ENCODE data around the gene RCOR2.
A peak's percentile ranks its signal among the peaks of the same experiment; 100 is the strongest.
"Not testable (repeated sequence)": the region's sequence is repeated elsewhere in the genome, so short reads cannot be mapped to it uniquely, and the experiment has no call there.

RCOR2 gene

DNA sequence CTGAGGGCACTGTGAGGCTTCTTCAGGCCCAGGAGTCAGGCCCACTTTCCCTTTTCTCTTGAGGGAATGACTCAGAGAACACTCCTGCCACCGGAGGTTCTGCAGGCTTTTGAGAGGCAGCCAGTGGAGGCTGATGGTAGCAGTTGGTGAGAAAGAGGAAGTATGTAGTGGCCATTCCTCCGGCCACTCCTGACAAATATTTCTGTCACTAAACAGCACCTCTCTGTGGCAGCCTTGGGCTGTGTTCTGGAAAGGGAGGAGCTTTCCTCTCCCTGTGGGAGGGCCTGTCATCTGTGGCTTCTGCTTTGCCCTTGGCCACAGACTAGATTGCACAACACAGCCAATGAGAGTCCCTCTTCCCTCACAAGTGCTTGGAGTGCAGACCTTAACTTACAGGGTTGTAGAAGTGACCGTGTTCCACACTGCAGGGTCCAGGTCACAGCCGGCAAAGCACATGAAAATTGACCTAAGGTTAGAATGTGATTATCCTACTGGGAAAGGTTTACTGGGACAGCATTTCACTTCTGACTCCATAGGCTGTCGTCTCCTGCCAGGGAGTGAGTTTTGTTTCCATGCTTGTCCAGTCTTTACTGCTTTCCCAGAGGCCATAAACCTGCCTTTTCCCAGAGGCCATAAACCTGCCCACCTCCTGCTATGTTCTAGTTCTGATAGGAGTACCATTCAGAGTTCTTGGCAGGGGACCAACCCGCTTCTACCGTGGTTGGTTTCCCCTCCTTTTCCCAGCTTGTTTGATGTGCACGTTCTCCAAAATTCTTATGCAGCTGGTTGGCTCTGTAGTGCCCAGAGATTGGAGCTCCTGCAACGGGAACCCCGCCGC is 44.8 kb downstream of the RCOR2 start:
- peaks cover 2% of the 10 kb centered on the region; the same call in 1 of the 2 replicates for H3K4me1 ChIP-seq
- in situ Hi-C loops (cut with MboI; ENCODE audit: low sequenced_read_pairs): no loop called here
- H3K36me3 ChIP-seq (replicated peaks): peaks cover 2% of the 10 kb centered on the region; the same call in 1 of the 2 replicates
- no peak overlapping the region for H3K4me3 ChIP-seq
- DNase-seq (ENCODE audit: low spot score in 2 of 2): peak; percentile 56 to 76
- no peaks in the 10 kb centered on the region for H3K9me3 ChIP-seq
- no peaks in the 10 kb centered on the region for H3K27me3 ChIP-seq (ENCODE audit: low read depth)

DNA sequence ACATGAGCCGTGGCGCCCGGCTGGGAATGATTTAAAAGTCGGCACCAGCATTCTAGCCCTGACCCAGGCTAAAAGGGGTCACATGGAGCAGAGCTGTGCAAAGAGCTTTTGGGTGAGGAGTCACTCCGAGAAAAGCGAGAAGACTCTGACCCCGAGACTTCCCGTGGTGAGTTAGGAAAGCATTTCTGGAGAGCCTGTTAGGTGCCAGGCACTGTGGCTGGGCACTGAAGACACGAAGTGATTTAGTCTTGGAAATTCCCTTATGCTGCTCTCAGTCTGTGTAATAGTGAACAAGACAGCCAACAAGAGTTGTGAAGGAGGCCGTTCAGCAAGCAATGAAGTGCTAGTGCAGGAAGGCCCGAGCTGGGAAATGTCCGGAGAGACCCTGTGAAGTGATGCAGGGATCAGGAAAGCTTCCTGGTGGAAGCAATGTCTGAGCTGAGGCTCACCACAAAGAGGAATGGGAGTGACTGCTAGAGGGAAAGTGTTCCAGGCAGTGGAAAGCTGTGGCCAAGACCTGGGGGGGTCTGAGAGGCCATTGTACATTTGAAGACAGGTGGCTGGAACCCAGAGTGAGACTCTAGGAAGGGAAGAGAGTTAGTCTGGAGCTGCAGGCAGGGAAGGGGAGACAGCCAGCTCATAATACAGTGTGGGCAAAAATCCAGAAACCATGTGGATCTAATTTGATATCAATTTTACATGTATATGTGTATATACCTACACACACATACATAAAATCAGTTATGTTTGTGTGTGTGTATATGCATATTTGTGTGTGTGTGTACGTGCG is 46.4 kb downstream of the RCOR2 start:
- Histone ChIP-seq H3K4me1 (peaks cover 4% of the 10 kb centered on the region; the same call in 1 of the 2 replicates), H3K27me3 (ENCODE audit: low read depth) (no peaks in the 10 kb centered on the region), H3K9me3 (no peaks in the 10 kb centered on the region), H3K4me3 (no peak overlapping the region), H3K36me3 (replicated peaks) (0 out of 2 replicates have a peak, but pooled peaks cover 4% of the 10 kb centered on the region)
- in situ Hi-C loops (cut with MboI; ENCODE audit: low sequenced_read_pairs): no loop called here
- no peak for DNase-seq (ENCODE audit: low spot score in 2 of 2)

DNA sequence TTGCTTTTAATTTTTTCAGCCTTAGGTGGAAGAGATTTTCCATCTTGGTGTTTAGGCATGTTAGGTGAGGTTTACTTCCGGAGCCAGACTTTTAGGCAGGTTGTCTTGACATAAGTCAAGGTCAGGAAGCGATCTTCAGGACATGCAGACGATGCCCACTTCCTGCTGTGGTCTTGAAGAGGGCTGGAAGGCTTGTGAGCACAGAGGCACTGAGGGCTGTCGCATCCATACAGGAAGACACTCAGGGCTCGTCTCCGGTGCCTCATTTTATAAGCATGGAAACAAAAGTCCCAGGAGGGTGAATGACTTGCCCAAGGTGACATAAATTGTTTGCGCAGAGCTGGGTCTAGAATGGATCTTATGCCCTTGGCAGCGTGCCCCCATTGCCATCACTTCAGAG is 47.3 kb downstream of the RCOR2 start:
- in situ Hi-C loops (cut with MboI; ENCODE audit: low sequenced_read_pairs): no loop called here
- no peak overlapping the region for H3K4me3 ChIP-seq
- H3K36me3 ChIP-seq (replicated peaks): 0 out of 2 replicates have a peak, but pooled peaks cover 4% of the 10 kb centered on the region
- DNase-seq (ENCODE audit: low spot score in 2 of 2): no peak
- no peaks in the 10 kb centered on the region for H3K9me3 ChIP-seq
- H3K4me1 ChIP-seq: peaks cover 4% of the 10 kb centered on the region; the same call in 1 of the 2 replicates
- no peaks in the 10 kb centered on the region for H3K27me3 ChIP-seq (ENCODE audit: low read depth)

DNA sequence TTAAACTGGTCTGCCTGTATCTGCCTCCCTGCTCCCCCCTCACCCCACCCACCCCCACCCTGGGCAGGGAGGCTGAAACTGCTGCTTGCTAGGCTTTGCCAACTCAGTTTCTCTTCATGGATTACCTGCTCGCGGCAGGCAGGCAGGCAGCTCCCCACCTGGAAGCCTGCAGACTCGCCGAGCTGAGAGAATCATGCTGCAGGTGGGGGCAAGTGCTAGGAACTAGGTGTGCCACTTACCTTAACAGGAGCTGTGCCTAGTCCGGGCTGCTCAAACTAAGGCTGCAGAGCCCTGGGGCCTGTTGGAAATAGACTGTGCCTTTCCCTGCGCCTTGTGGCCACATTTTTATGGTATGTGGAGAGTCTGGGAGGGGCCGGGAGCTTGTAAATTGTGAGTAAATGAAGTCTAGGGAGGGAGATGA is 47.8 kb downstream of the RCOR2 start:
- H3K9me3 ChIP-seq: no peaks in the 10 kb centered on the region
- in situ Hi-C loops (cut with MboI; ENCODE audit: low sequenced_read_pairs): no loop called here
- peaks cover 4% of the 10 kb centered on the region; the same call in 1 of the 2 replicates for H3K4me1 ChIP-seq
- H3K27me3 ChIP-seq (ENCODE audit: low read depth): no peaks in the 10 kb centered on the region
- H3K36me3 ChIP-seq (replicated peaks): 0 out of 2 replicates have a peak, but pooled peaks cover 4% of the 10 kb centered on the region
- DNase-seq (ENCODE audit: low spot score in 2 of 2): no peak
- no peak overlapping the region for H3K4me3 ChIP-seq

DNA sequence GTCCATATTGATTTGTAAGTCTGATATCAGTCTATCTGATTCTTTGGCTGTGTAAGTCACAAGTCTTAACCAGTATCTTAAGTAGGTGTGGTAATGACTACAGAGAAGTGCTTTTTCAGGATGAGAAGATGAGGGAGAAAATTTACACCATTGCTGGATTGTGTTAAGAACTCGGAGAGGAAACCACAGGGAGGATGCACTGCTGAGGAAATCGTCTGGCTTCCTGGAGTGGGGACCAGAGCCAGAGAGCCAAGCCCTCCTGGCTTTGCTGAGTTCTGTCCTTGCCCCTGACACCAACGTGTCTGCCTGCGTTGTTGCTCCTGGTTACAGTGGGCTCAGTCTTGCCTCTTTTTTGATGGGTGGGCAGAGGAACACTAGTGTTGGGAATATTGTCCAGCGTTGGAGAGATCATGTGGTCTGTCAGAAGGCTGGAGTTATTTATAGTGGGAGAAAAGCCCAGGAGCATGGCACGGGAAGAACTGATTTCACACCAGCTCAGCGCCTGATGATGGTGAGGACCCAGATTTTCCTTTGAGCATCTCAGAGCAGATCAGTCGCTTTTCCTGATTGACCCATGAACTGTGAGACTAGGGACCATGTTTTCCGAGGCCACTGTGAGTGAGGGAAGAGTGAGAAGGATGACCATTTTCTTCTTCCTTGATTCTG is 48.4 kb downstream of the RCOR2 start:
- DNase-seq (ENCODE audit: low spot score in 2 of 2): no peak

DNA sequence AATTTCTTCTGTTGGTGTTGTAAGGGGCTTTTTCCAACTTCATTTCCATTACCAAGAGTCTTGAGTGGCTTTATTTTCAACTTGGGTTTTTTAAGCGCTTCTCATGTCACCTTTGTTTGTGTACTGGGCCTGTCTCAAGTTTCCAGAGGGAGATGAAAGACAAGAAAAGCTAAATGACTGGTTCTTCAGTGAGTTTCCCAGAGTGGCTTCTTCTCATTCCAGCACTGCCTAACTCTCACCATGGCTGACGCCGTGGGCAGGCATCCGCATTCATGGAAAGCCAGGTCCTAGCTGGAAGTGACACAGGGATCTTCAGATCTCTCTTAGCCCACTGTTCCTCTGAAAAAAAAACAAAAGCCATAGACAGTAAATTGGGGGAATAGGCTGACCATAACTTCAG is 49.5 kb downstream of the RCOR2 start:
- Histone ChIP-seq H3K9me3 (no peaks in the 10 kb centered on the region), H3K4me1 (peaks cover 4% of the 10 kb centered on the region; the same call in 1 of the 2 replicates), H3K27me3 (ENCODE audit: low read depth) (no peaks in the 10 kb centered on the region), H3K36me3 (replicated peaks) (0 out of 2 replicates have a peak, but pooled peaks cover 4% of the 10 kb centered on the region), H3K4me3 (no peak overlapping the region)
- in situ Hi-C loops (cut with MboI; ENCODE audit: low sequenced_read_pairs): no loop called here
- DNase-seq (ENCODE audit: low spot score in 2 of 2): no peak

More for the DNA sequence above, 48.4 kb downstream of the RCOR2 start:
- no peaks in the 10 kb centered on the region for H3K9me3 ChIP-seq
- H3K4me1 ChIP-seq: peaks cover 4% of the 10 kb centered on the region; the same call in 1 of the 2 replicates
- no peaks in the 10 kb centered on the region for H3K27me3 ChIP-seq (ENCODE audit: low read depth)
- 0 out of 2 replicates have a peak, but pooled peaks cover 4% of the 10 kb centered on the region for H3K36me3 ChIP-seq (replicated peaks)
- in situ Hi-C loops (cut with MboI; ENCODE audit: low sequenced_read_pairs): no loop called here
- H3K4me3 ChIP-seq: no peak overlapping the region

DNA sequence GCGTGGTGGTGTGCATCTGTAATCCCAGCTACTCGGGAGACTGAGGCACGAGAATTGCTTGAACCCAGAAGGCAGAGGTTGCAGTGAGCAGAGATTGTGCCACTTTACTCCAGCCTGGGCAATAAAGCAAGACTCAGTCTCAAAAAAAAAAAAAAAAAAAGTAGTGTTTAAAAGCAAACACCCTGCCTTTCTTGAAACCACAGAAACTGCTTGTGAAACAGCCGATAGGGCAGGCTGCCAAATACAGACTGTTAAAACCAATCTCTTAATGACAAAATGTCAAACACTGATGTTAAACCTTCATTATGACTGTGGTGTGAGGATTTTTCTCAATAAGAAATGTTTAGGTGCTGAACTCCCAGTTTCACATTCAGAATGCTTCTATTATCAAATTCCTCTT is 50.8 kb downstream of the RCOR2 start:
- H3K9me3 ChIP-seq: no peaks in the 10 kb centered on the region
- no peaks in the 10 kb centered on the region for H3K27me3 ChIP-seq (ENCODE audit: low read depth)
- peaks cover 4% of the 10 kb centered on the region; the same call in 1 of the 2 replicates for H3K4me1 ChIP-seq
- 0 out of 2 replicates have a peak, but pooled peaks cover 4% of the 10 kb centered on the region for H3K36me3 ChIP-seq (replicated peaks)
- in situ Hi-C loops (cut with MboI; ENCODE audit: low sequenced_read_pairs): no loop called here
- peak in 1 of 2 experiments; percentile 26 for DNase-seq (ENCODE audit: low spot score in 2 of 2)
- no peak overlapping the region for H3K4me3 ChIP-seq

DNA sequence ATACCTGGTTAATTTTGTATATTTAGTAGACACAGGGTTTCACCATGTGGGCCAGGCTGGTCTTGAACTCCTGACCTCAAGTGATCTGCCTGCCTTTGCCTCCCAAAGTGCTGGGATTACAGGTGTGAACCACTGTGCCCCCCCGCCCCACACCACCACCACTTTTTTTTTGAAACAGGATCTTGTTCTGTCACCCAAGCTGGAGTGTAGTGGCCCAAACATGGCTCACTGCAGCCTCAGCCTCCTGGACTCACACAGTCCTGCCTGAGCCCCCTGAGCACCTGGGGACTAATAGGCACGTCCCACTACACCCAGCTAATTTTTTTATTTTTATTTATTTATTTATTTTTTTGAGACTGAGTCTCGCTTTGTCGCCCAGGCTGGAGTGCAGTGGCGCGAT is 53.3 kb downstream of the RCOR2 start:
- H3K4me3 ChIP-seq; DNase-seq (ENCODE audit: low spot score in 2 of 2); H3K4me1 ChIP-seq; in situ Hi-C loops (cut with MboI; ENCODE audit: low sequenced_read_pairs); H3K27me3 ChIP-seq (ENCODE audit: low read depth); H3K9me3 ChIP-seq; H3K36me3 ChIP-seq (replicated peaks): not testable (repeated sequence)

DNA sequence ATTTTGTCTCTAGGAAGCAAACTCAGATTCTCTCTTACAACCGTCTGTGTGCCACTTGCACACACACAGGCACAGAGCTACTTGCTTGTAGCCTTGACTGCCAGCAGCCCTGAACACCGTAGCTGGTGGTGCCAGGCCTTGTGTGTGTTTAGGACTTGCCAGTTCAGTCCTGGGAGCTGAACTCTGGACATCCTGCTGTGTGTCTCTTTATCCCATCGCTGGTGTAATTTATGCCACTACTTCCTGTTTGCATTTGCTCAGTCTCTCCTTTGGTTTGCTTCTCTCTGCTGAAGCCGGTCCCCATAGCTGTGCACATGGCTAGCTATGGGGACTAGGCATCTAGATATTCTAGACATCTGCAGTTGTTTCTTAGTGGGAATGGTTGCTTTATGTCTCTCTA is 54.0 kb downstream of the RCOR2 start:
- H3K4me3 ChIP-seq: no peak overlapping the region
- no peaks in the 10 kb centered on the region for H3K9me3 ChIP-seq
- H3K27me3 ChIP-seq (ENCODE audit: low read depth): no peaks in the 10 kb centered on the region
- DNase-seq (ENCODE audit: low spot score in 2 of 2): no peak
- H3K4me1 ChIP-seq: peaks cover 4% of the 10 kb centered on the region; the same call in 1 of the 2 replicates
- in situ Hi-C loops (cut with MboI; ENCODE audit: low sequenced_read_pairs): no loop called here
- 0 out of 2 replicates have a peak, but pooled peaks cover 4% of the 10 kb centered on the region for H3K36me3 ChIP-seq (replicated peaks)

Data from HAP-1 (cell line).